Measurements from ENCODE around the gene SPSB4.

The SPSB4 gene

GRCh38 chr3:141055536-141056445 is 4.6 kb downstream of the SPSB4 start:
- DNase-seq, result no peak

DNA sequence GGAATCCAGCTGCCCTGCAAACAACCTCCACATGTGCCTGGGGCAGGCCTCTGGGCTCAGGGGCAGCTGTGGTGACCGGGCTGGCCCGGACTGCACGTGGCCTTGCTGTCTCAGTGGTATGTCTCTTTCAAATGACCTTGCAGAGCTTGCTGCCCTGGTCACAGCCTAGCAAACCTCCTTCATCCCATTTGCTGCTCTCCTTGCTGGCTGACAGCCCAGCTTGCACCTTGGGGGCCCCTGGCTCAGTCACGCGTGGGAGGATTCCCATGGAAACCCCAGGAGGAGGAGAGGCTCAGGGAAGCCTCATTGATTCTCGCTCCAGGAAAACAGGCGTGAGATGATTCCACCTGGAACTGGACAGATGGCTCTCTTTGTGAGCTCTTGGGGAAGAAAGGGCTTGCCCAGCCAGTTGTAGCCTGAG is 5.6 kb downstream of the SPSB4 start:
- no peak for DNase-seq

DNA sequence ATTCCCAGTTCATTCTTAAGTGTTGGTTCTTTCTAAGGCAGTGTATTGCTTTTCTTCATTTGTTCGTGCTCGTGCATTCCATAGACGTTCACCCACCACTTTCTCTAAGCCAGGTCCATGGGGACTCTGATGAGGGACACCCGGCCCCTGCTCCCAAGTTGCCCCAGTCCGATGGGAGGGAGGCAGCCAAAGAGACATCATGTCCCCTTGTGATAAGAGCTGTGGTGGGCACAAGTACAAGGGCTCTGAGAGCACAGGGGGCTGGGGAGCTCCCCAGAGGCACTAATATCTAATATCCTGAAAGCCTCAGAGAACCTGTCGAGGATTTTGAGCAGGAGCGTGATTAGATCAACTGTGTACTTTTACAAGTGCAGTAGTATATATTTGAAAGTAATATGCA is 6.3 kb downstream of the SPSB4 start:
- no peak for DNase-seq

DNA sequence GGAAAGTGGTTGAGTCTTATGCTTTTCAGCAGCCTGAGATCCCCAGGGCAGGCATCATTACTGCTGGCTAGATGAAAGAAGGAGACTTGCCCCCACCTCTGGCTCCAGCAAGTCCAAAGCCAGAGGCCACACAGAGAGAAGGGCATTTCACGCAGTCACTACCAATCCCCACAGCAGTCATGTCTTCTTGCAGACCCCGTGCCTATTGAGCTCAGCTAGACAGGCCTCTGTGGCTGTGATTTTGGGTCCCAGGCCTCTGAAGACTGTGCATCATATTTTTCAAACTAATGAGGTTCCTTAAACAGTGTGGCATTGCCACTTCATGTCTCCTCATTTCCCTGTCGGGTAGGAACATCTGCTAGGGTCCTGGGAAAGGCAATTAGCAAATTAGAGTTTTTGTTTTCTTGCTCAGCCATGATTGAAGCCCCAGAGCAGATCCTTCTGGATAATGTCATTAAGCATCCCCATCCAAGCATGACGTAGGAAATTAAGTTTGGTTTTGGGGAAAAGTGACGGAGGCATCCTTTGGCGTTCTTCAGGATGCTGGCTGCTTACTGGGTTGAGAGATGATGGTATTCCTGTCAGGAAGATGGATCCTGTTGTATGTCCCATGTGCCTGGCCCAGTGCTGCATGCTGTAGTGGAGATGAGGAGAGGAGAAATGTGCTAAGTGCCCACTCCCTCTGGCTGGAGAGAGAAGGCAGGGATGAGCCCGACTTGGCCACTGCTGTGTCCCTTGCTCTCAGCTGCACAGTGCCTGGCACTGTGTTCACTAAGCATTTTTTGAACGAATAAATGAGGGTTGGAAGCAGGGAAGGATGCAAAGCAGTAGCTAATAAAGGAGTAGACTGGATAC is 7.0 kb downstream of the SPSB4 start:
- no peak for DNase-seq

- DNase-seq, result no peak
Observed at GRCh38 chr3:141058996-141059395, 7.8 kb downstream of the SPSB4 start.

DNA sequence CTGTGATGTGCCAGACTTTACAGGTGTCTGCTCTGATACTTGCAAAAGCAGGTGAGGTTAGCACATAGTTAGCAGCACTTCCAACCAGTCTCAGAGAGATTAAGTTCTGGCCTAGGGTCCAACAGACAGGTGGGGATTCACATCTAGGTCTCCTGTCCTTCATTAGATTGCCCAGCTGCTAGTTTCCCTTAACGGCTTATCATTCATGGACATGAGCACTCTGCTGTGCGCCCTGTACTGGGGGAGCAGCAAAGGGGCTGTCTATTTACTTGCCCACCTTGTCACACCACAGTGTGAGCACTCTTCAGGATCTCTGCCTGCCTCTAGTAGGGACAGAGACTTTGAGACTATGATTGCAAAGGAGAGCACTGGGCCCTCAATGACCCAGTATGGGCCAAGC is 8.7 kb downstream of the SPSB4 start:
- DNase-seq, result no peak

- no peak for DNase-seq
Observed at GRCh38 chr3:141060327-141060726, 9.2 kb downstream of the SPSB4 start.

GRCh38 chr3:141063831-141064230 is 12.7 kb downstream of the SPSB4 start:
- DNase-seq, result no peak

DNA sequence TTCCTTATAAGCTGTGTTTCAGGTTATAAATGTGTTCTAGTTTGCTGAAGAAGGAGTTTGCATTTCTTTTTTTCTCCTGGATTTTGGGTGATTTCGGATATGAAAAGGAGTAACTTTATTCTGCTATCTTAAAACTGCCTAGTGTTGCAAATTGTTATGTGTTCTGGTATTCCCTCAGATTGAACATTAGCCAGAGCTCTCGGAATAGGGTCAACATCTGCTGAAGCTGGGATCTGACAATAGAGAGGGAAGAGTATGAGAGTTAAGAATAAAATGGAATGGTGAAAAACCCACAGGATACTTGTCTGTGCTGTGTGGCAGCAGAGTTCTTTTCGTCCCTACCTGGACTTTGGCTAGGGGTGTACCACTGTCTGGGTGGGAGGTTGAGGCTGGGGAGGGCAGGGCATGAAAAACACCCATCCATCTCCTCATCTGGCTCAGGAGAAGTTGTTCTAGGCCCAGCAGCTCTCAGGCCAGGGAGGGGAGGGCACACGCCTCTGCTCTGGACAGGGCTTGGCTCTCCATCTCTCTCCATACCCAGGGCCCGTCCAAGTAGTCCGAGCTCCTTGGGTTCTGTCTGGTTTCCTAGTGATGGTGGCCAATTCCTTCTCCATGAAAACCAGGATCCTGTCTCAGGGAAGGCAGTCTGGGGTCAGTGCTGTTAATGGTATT is 13.2 kb downstream of the SPSB4 start:
- DNase-seq, result no peak

GRCh38 chr3:141065258-141065657 is 14.1 kb downstream of the SPSB4 start:
- no peak for DNase-seq

DNA sequence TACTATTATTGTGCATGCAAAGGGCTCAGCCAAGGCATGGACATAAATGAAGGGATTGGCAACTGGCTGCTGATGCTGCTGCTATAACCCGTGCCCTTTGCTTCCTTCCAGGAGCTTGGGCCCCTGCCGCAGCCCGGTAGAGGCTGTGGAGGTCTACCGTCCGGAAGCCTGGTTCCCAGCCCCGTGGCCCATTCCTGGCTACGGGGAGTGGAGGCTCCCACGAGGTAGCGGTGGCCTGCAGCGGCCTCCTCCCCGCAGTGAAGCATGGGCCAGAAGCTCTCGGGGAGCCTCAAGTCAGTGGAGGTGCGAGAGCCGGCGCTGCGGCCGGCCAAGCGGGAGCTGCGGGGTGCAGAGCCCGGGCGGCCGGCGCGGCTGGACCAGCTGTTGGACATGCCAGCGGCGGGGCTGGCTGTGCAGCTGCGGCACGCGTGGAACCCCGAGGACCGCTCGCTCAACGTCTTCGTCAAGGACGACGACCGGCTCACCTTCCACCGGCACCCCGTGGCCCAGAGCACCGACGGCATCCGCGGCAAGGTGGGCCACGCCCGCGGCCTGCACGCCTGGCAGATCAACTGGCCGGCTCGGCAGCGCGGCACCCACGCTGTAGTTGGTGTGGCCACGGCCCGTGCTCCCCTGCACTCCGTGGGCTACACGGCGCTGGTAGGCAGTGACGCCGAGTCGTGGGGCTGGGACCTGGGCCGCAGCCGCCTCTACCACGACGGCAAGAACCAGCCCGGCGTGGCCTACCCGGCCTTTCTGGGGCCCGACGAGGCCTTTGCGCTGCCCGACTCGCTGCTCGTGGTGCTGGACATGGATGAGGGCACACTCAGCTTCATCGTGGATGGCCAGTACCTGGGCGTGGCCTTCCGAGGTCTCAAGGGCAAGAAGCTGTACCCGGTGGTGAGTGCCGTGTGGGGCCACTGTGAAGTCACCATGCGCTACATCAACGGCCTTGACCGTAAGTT is 15.0 kb downstream of the SPSB4 start:
- no peak for DNase-seq

DNA sequence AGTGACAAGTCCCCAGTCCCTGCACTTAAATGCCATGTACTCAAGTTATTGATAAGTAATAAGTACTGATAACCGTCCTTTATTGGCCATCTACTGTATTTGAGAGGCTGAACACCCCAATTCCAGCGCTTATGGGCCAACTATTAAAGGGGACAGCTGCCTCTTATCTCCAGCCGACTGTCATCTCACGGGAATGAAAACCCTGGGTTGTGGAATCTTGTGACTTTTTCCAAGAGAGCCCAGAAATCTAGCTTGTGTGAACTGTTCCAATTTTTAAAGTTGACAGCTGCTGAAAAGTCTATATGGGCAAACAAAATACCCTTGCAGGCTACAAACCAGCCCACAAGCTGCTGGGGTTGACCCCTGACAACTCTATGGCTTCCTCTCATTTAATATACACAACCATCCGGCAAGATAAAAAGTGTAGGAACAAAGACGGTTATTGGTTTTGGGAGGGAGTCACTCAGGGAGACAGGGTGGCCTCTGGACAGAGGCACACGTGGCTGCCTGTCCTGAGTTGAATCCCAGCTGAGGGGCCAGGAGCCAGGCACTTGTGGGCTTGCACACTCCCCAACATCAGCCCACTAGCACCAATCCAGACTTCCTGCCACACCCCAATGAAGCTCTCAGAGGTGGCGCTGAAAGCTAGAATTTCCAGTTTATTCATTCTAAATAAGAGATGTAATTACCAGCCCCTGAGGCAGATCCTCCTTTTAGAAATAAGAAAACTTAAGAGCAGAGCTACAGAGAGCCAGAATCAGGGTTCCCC is 16.2 kb downstream of the SPSB4 start:
- no peak for DNase-seq

GRCh38 chr3:141070229-141070628 is 19.1 kb downstream of the SPSB4 start:
- no peak for DNase-seq

GRCh38 chr3:141070727-141071357 is 19.7 kb downstream of the SPSB4 start:
- DNase-seq, result no peak

DNA sequence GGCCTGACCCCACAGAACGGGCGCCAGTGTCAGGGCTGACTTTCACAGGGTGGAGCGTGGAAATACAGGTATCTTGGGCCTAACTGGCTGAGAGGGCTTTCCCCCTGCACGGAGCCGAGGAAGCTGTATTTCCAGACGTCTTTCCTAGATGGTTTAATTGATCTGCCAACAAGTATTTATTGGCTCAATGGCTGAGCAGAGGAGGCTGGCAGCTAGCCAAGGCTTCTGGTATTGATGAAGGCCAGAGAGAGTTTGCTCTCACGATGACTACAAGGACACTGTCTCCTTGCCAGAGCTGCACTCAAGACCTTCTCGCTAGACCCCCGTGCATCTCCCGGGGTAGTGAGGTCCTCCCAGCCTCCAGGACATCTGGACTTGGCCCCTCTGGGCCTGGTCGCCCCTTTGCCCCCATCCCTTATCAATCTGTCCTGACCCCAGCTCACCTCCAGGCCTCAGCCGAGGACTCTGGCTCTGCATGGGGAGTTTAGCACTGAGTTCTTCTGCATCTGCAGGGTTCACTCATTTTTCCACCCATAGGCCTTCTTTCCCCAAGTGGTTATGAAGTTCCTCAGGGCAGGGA is 20.6 kb downstream of the SPSB4 start:
- no peak for DNase-seq

DNA sequence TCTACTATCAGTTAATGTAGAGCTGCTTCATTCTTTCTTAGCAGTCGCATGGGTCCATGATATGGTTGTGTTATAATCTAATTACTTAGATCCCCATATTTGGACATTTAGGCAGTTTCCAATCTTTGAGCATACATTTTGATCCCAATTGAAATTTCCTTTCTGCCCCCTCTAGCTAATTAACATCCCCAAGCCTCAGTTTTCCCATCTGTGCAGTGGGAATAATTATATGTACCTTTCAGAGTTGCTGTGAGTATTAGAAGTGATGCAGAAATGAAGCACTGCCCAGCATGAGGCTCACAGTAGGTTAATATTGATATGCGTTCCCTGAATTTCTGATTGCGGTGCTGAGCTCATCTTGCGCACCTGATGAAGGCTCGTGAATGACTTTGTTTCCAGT is 21.8 kb downstream of the SPSB4 start:
- DNase-seq, result no peak

- no peak for DNase-seq
Observed at GRCh38 chr3:141073580-141073979, 22.4 kb downstream of the SPSB4 start.

- no peak for DNase-seq
Observed at GRCh38 chr3:141074529-141074928, 23.4 kb downstream of the SPSB4 start.

DNA sequence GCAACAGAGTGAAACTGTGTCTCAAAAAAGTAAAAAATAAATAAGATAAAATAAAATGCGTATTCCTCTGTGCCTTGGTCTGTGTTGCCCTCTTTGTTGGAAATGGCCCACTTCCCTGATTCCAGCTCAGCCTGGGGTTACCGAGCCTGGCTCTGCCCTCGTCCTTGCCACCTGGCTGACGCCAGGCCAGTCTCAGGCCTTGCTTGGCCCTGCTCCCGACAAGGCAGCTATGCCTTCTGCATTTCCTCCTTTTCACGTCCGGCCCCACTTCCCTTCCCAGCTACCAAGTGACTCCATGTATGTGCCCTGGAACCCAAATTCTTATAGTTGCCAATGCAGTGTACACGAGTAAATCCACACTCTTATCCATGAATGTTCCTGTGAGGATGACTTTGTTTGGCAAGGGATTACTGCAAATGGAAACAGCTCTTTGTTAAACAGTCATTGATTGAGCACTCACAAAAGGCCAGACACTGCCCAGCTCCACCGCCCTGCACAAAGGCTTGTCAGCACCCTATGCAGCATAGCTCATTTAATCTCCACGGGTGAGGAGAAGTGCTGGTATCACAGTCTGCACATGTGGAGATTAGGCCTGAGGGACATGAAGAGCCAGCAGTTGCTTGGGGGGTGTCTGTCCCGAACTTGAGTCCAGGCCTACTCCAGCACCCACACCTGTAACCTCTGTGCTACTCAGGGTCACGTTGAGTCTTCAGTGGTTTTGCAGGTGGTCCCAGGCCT is 25.1 kb downstream of the SPSB4 start:
- no peak for DNase-seq
